IPS-18a (cell line): ENCODE results near the gene ACSS1.

ENCODE experiments used
- H3K27ac ChIP-seq: one replicate; pipeline ENCODE4 v1.5.1; 2013; ENCODE audit warnings: low read length
- H3K27me3 ChIP-seq: one replicate; pipeline ENCODE4 v1.6.1; 2013; ENCODE audit warnings: mild to moderate bottlenecking, low read length; ENCODE audit not compliant: control insufficient read depth, insufficient read depth
- H3K36me3 ChIP-seq: one replicate; pipeline ENCODE4 v1.6.1; 2013; ENCODE audit warnings: low read depth, low read length; ENCODE audit not compliant: control insufficient read depth
- H3K4me1 ChIP-seq: one replicate; pipeline ENCODE4 v1.6.1; 2013; ENCODE audit warnings: low read depth, low read length; ENCODE audit not compliant: control insufficient read depth
- H3K4me3 ChIP-seq: one replicate; pipeline ENCODE4 v1.5.1; 2013; ENCODE audit warnings: low read length
- H3K9ac ChIP-seq: one replicate; pipeline ENCODE4 v1.6.1; 2013; ENCODE audit warnings: mild to moderate bottlenecking, low read length, moderate library complexity
- H3K9me3 ChIP-seq: one replicate; pipeline ENCODE4 v1.6.1; 2013; ENCODE audit warnings: low read depth, low read length; ENCODE audit not compliant: control insufficient read depth

ACSS1 gene

DNA sequence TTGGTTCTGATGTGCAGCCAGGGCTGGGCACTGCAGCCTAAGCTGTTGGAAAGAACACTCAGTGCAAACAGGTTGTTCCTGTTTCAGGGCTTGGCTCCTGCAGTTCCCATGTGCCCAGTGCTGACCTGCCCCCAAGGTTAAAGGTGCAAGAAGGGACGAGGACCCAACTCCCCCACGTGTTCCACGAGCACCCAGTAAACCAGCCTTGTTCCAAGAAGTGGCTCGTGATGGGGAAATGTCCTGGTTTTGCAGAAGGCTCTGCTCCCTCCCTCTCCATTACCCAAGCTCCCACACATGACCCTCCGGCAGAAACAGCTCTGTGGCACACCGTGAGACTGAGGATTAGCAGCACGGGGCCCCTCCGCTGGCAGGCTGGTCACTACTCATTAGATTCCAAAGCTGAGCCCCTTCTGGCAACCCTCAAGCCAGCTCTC is 9.4 kb downstream of the ACSS1 start:
- no peaks in the 10 kb centered on the region for H3K4me1 ChIP-seq
- no peaks in the 10 kb centered on the region for H3K36me3 ChIP-seq

GRCh38 chr20:25047766-25048165 is 10.2 kb downstream of the ACSS1 start:
- Histone ChIP-seq H3K36me3 (no peaks in the 10 kb centered on the region), H3K4me1 (no peaks in the 10 kb centered on the region), H3K27me3 (no peaks in the 10 kb centered on the region), H3K27ac (no peak overlapping the region), H3K9ac (no peak overlapping the region), H3K4me3 (no peak overlapping the region), H3K9me3 (no peaks in the 10 kb centered on the region)

More for the DNA sequence above, 9.4 kb downstream of the ACSS1 start:
- H3K9ac ChIP-seq, result no peak overlapping the region
- no peaks in the 10 kb centered on the region for H3K9me3 ChIP-seq
- no peak overlapping the region for H3K4me3 ChIP-seq
- no peak overlapping the region for H3K27ac ChIP-seq
- no peaks in the 10 kb centered on the region for H3K27me3 ChIP-seq

DNA sequence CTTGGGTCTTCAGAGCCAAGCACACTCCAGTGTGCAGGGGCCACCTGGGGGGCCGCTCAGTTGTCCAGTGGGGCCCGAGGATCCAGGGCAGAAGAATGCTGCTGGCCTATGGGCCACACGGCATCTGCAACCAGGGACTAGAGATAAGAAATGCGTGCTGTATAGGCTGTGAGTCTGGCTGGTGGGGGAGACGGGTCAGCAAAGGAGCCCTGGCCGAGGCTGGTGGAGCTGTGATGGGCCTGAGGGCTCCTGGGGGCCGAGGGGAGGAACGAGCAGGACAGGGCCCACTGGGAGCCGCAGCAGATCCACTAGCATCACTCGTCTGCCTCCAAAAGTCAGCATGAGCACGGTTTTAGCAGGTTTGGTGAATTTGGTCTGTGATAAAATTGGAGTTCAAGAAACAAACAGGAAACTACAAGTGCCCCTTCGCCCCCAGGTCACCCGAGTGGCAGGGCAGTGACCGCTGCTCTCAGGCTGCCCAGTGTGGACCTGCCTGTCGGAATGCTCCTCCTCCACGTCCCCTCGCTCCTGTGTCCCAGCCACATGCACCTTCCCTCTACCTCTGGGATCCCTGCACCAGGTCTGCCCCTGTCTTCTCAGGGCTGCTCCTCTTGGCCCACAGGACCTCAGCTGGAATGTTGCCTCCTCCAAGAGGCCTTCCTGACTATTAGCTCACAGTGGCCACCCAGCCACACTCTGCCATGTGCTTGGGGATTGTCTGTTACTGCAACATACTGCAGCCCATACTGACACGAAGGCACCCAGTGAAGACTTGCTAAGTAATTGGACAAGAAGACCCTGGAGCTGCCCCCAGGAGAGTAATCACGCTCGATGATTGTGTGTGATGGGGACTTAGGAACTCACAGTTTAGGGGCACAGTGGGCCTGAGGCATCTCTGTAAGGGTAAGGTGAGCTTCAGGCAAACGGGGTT is 10.9 kb downstream of the ACSS1 start:
- Histone ChIP-seq H3K27me3 (no peaks in the 10 kb centered on the region), H3K4me1 (no peaks in the 10 kb centered on the region), H3K36me3 (no peaks in the 10 kb centered on the region), H3K27ac (no peak overlapping the region), H3K9ac (no peak overlapping the region), H3K9me3 (no peaks in the 10 kb centered on the region), H3K4me3 (no peak overlapping the region)

DNA sequence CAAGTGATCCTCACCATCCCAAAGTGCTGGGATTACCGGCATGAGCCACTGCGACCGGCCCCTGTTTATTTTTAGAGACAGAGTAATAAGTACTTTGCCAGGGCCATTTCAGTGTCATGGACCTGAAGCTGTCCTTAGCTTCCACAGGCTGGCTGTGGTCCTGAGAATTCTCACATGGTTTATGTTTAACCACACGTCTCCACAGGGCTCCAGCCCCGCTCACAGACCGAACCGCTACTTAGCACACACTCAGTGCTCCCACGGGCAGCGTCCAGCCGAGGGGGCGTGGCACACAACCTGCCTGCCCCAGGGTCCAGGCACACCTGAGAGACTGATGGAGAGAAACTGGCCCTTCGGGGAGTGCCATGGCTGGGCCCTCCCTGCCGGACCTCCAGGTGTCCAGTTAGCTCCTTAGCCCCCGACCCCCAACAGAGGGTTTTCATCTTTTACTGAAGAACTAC is 11.7 kb downstream of the ACSS1 start:
- Histone ChIP-seq H3K27me3 (no peaks in the 10 kb centered on the region), H3K36me3 (no peaks in the 10 kb centered on the region), H3K4me1 (no peaks in the 10 kb centered on the region), H3K4me3 (no peak overlapping the region), H3K9ac (no peak overlapping the region), H3K9me3 (no peaks in the 10 kb centered on the region), H3K27ac (no peak overlapping the region)

- no peak overlapping the region for H3K9ac ChIP-seq
- no peaks in the 10 kb centered on the region for H3K4me1 ChIP-seq
- no peak overlapping the region for H3K4me3 ChIP-seq
- H3K36me3 ChIP-seq, result no peaks in the 10 kb centered on the region
- no peaks in the 10 kb centered on the region for H3K9me3 ChIP-seq
- no peak overlapping the region for H3K27ac ChIP-seq
- no peaks in the 10 kb centered on the region for H3K27me3 ChIP-seq
Observed at GRCh38 chr20:25045343-25045712, 12.6 kb downstream of the ACSS1 start.

GRCh38 chr20:25044660-25045342 is 13.1 kb downstream of the ACSS1 start:
- H3K27ac ChIP-seq, result no peak overlapping the region
- no peak overlapping the region for H3K4me3 ChIP-seq
- no peaks in the 10 kb centered on the region for H3K27me3 ChIP-seq
- H3K4me1 ChIP-seq, result no peaks in the 10 kb centered on the region
- H3K9ac ChIP-seq, result no peak overlapping the region
- no peaks in the 10 kb centered on the region for H3K9me3 ChIP-seq
- no peaks in the 10 kb centered on the region for H3K36me3 ChIP-seq

GRCh38 chr20:25044261-25044560 is 13.7 kb downstream of the ACSS1 start:
- H3K4me3 ChIP-seq, result no peak overlapping the region
- H3K36me3 ChIP-seq, result no peaks in the 10 kb centered on the region

GRCh38 chr20:25043499-25044260 is 14.3 kb downstream of the ACSS1 start:
- H3K9me3 ChIP-seq, result no peaks in the 10 kb centered on the region
- H3K27ac ChIP-seq, result no peak overlapping the region
- no peaks in the 10 kb centered on the region for H3K27me3 ChIP-seq
- no peaks in the 10 kb centered on the region for H3K36me3 ChIP-seq
- no peak overlapping the region for H3K9ac ChIP-seq
- no peaks in the 10 kb centered on the region for H3K4me1 ChIP-seq
- no peak overlapping the region for H3K4me3 ChIP-seq

More at GRCh38 chr20:25044261-25044560, 13.7 kb downstream of the ACSS1 start:
- no peaks in the 10 kb centered on the region for H3K9me3 ChIP-seq
- H3K27me3 ChIP-seq, result no peaks in the 10 kb centered on the region
- H3K9ac ChIP-seq, result no peak overlapping the region
- no peak overlapping the region for H3K27ac ChIP-seq
- no peaks in the 10 kb centered on the region for H3K4me1 ChIP-seq

- Histone ChIP-seq H3K27me3 (no peaks in the 10 kb centered on the region), H3K4me1 (no peaks in the 10 kb centered on the region), H3K27ac (no peak overlapping the region), H3K9me3 (no peaks in the 10 kb centered on the region), H3K4me3 (no peak overlapping the region), H3K36me3 (no peaks in the 10 kb centered on the region), H3K9ac (no peak overlapping the region)
Observed at GRCh38 chr20:25042531-25043498, 15.1 kb downstream of the ACSS1 start.

DNA sequence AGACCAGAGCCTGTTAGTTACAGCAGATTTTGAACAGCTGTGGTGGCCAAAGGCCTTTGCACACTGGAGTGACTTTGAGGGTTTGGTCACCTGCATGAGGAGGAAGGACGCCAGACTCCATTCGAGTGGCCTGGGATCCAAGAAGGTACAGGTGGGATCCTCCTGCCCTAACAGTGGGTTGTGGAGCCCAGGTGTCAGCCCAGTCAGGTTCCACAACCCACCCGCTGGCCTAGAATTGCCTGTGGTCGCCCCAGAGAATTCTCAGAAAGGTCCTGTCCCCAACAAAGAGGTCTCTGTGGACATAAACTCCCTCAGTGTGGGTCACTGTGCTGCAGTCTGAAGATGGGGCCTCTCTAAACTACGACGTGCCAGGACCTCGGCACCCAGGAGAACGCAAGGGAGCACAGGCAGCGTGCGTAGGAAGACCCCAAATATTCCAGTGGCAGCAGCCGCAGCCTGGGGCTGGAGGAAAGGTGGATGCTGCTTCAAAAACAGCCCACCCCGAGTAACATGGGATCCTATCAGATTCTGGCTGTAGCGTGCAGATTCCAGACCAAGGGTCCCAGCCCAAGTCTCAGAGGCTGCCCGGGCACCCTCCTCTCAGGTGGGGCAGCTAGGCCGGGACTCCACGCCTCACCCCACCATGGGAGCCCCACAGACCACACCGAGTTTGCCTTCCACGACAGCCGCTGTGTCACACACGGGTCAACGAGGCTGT is 16.0 kb downstream of the ACSS1 start:
- no peaks in the 10 kb centered on the region for H3K36me3 ChIP-seq
- no peak overlapping the region for H3K4me3 ChIP-seq
- no peaks in the 10 kb centered on the region for H3K9me3 ChIP-seq
- no peak overlapping the region for H3K9ac ChIP-seq
- H3K27ac ChIP-seq, result no peak overlapping the region
- H3K4me1 ChIP-seq, result no peaks in the 10 kb centered on the region
- H3K27me3 ChIP-seq, result no peaks in the 10 kb centered on the region
